GM12878 (cell line): ENCODE data around the gene RXFP3. TPM values are rescaled to one million over a fixed set of nuclear protein-coding genes. Genes with fewer than 3 reads are reported as not detected.

ENCODE experiments used
- ATAC-seq: fragments of 200-7000 bp; cut with Tn5 transposase; 3 replicates; pipeline ENCODE4 v1.9.1; 2020; ENCODE audit warnings: mild to moderate bottlenecking, moderate library complexity
- BruUV-seq: library from RNA; stranded (reverse); fragments of 400-500 nt; replicated peaks from 2 replicates; lab custom pipeline; 2021; lab: Mats Ljungman, UMichigan
- CTCF ChIA-PET: fragments of 300-600 bp; sonication (Branson Sonifier 250); formaldehyde crosslinking; extraction: SDS; loops from one replicate; lab custom pipeline; 2021; ENCODE audit warnings: inconsistent platforms; lab: Yijun Ruan, JAX
- POLR2A ChIA-PET: fragments of 350-600 bp; formaldehyde crosslinking; extraction: SDS; loops from one replicate; lab custom pipeline; 2021; ENCODE audit warnings: inconsistent platforms; lab: Charles Lee
- RAD21 ChIA-PET: fragments of 300-600 bp; sonication (Branson Sonifier 250); formaldehyde crosslinking; loops from one replicate; lab custom pipeline; 2023; ENCODE audit warnings: antibody characterized with exemption; ENCODE audit not compliant: unreplicated experiment; lab: Charles Lee
- SMC1A ChIA-PET: fragments of 300-600 bp; sonication (Branson Sonifier 250); formaldehyde crosslinking; loops from one replicate; lab custom pipeline; 2023; ENCODE audit not compliant: unreplicated experiment, uncharacterized antibody; lab: Charles Lee
- DNase-seq: peaks from one replicate; pipeline ENCODE4 v3.0.0-alpha.2; 2011; ENCODE audit warnings: low read depth, low spot score
- FAIRE-seq: peaks from 3 replicates; lab custom pipeline; 2011; peaks lifted over from hg19 to GRCh38; lab: Jason Lieb, UNC
- H2AFZ ChIP-seq: 2 replicates; pipeline ENCODE4 v1.6.0; 2011; ENCODE audit warnings: low read depth, low read length, control low read depth; ENCODE audit not compliant: control insufficient read depth
- H3K27ac ChIP-seq: 2 replicates; pipeline ENCODE4 v1.5.1; 2011; ENCODE audit warnings: control low read depth; ENCODE audit not compliant: control insufficient read depth, insufficient read depth
- H3K27me3 ChIP-seq, 2 experiments: replicated peaks in 1 of 2; 2 replicates each; pipeline versions ENCODE4 v1.6.0 to v1.6.1; 2011; ENCODE audit warnings: low read length in 1 of 2; ENCODE audit not compliant: control insufficient read depth in 2 of 2, insufficient read depth in 2 of 2
- H3K36me3 ChIP-seq, 2 experiments: 2 replicates each; pipeline ENCODE4 v1.5.1; 2011; ENCODE audit warnings: low read length in 1 of 2; ENCODE audit not compliant: control insufficient read depth in 2 of 2, insufficient read depth in 2 of 2
- H3K4me1 ChIP-seq: 2 replicates; pipeline ENCODE4 v1.6.1; 2011; ENCODE audit warnings: mild to moderate bottlenecking, low read length, moderate library complexity, mixed read lengths; ENCODE audit not compliant: control insufficient read depth, insufficient read depth
- H3K4me2 ChIP-seq: 2 replicates; pipeline ENCODE4 v1.6.0; 2011; ENCODE audit warnings: control low read depth; ENCODE audit not compliant: control insufficient read depth, insufficient read depth
- H3K4me3 ChIP-seq: fragments of 200-600 bp; sonication (generic); 2 replicates; pipeline ENCODE4 v1.5.1; 2016
- H3K79me2 ChIP-seq: 2 replicates; pipeline ENCODE4 v1.6.0; 2011; ENCODE audit warnings: low read length; ENCODE audit not compliant: control insufficient read depth, insufficient read depth
- H3K9ac ChIP-seq: 2 replicates; pipeline ENCODE4 v1.8.0; 2011; ENCODE audit warnings: low read length, control low read depth, mixed read lengths; ENCODE audit not compliant: control insufficient read depth, insufficient read depth
- H3K9me3 ChIP-seq: replicated peaks from 3 replicates; pipeline ENCODE4 v1.5.1; 2011; ENCODE audit warnings: mild to moderate bottlenecking, low read length; ENCODE audit not compliant: control insufficient read depth, insufficient read depth
- H4K20me1 ChIP-seq: 2 replicates; pipeline ENCODE4 v1.6.0; 2011; ENCODE audit not compliant: control insufficient read depth, insufficient read depth
- CHD4 ChIP-seq: fragments of 200-600 bp; sonication (generic); IDR thresholded peaks from 2 replicates; pipeline ENCODE4 v1.6.1; 2016; ENCODE audit warnings: mild to moderate bottlenecking
- FOS ChIP-seq: IDR thresholded peaks from 3 replicates; pipeline ENCODE4 v1.6.1; 2011; ENCODE audit warnings: borderline replicate concordance; ENCODE audit not compliant: insufficient read length; ENCODE audit errors: extremely low read depth
- JUNB ChIP-seq: IDR thresholded peaks from 2 replicates; pipeline ENCODE4 v1.6.1; 2016; ENCODE audit warnings: antibody characterized with exemption, mild to moderate bottlenecking
- NFXL1 ChIP-seq: fragments of 450-650 bp; IDR thresholded peaks from 2 replicates; pipeline ENCODE4 v1.6.1; 2017; ENCODE audit warnings: antibody characterized with exemption, mild to moderate bottlenecking, borderline replicate concordance
- PRDM15 ChIP-seq: fragments of 450-650 bp; formaldehyde crosslinking; IDR thresholded peaks from 2 replicates; pipeline ENCODE4 v1.4.0; 2020; ENCODE audit warnings: mild to moderate bottlenecking, moderate library complexity
- RB1 ChIP-seq: fragments of 450-650 bp; formaldehyde crosslinking; IDR thresholded peaks from 2 replicates; pipeline ENCODE4 v1.6.1; 2017; ENCODE audit warnings: mild to moderate bottlenecking, borderline replicate concordance
- RCOR1 ChIP-seq: conservative IDR thresholded peaks from 2 replicates; pipeline ENCODE4 v1.6.1; 2012; ENCODE audit warnings: low read depth, low read length, improper control_type of control experiment
- SUPT20H ChIP-seq: IDR thresholded peaks from 2 replicates; pipeline ENCODE4 v1.6.1; 2011; ENCODE audit warnings: low read depth, mild to moderate bottlenecking, low read length, moderate library complexity, borderline replicate concordance; ENCODE audit not compliant: control insufficient read depth
- TCF7 ChIP-seq: IDR thresholded peaks from 2 replicates; pipeline ENCODE4 v1.6.1; 2014; ENCODE audit warnings: antibody characterized with exemption, borderline replicate concordance
- WGBS: methylation state at CpG from one replicate; pipeline ENCODE4 v1.1.6; 2016; ENCODE audit warnings: low lambda C conversion rate; ENCODE audit not compliant: insufficient replicate concordance, insufficient coverage; ENCODE audit errors: missing lambda C conversion rate; 5-methylcytosine and 5-hydroxymethylcytosine counted together
- in situ Hi-C: fragments of 300-500 bp; cut with MboI; formaldehyde crosslinking; loops from 9 replicates; pipeline ENCODE4 v1.14.3; 2018; ENCODE audit warnings: mixed read lengths
- intact Hi-C: fragments of 100-400 bp; cut with micrococcal nuclease; formaldehyde crosslinking; loops from one replicate; pipeline ENCODE4 v1.14.2; 2022; ENCODE audit not compliant: unreplicated experiment
- polyA plus RNA-seq, 11 experiments: library from polyadenylated mRNA; depleted of rRNA in 4 of 11; unstranded in 6 of 11; stranded (reverse) in 5 of 11; fragments of >200 nt; fragmentation: Nextera tagmentation in 4 of 11; fragmentation: Illumina TruSeq in 1 of 11; extraction: Ambion mirVana in 4 of 11; extraction: Trizol in 1 of 11; gene quantifications; 1 replicate in 1 of 11; 2 replicates in 10 of 11; pipeline versions ENCODE4 v1.2.1 to v1.2.3, GENCODE V29; 2011 to 2016; ENCODE audit warnings: inconsistent platforms in 2 of 11, missing spikeins in 2 of 11, low read depth in 1 of 11
- total RNA-seq, 4 experiments: library from RNA; depleted of rRNA in 3 of 4; stranded (reverse); fragments of >200 nt in 3 of 4; fragmentation: Illumina TruSeq in 1 of 4; extraction: Trizol in 1 of 4; gene quantifications; 2 replicates each; pipeline versions ENCODE4 v1.2.1 to v1.2.3, GENCODE V29; 2013 to 2021

RXFP3 gene
- total and polyA plus RNA-seq, 10 of the 15 experiments (the other 5 are each of a cell fraction or from before 2014, with no cell fraction given), result 0.03 to 0.06 TPM; not detected in 8

DNA sequence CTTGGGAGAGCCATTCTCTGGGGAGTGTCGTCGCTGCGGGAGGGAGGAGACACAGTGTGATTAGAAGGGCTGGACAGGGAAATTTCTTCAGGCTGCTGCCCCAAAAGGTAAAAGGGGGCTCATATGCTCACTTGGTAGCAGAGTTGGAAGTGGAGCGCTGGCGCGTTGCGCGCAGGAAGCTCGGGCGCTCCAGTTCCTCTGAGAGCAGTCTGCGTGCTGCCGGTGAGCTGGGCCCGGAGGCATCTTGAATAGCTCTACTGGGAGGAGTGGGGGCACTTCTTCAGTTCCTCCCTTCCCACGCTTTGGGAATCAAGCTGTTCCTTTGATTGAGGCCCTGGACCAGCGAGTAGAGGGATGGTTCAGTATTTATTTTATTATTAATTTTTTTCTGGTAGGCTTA lies 2.7 kb downstream of the RXFP3 start:
- TF ChIP-seq TCF7 (no peak), RB1 (no peak), CHD4 (no peak), JUNB (no peak), SUPT20H (no peak), PRDM15 (CRISPR knock-in tag) (no peak), RCOR1 (no peak), FOS (no peak), NFXL1 (no peak)
- Histone ChIP-seq H2AFZ (no peak overlapping the region), H3K27ac (no peak overlapping the region), H3K4me1 (peaks cover 5% of the 10 kb centered on the region), H3K9me3 (no peaks in the 10 kb centered on the region; the same call in 2 of the 3 replicates), H4K20me1 (no peaks in the 10 kb centered on the region), H3K27me3 (no peaks in the 10 kb centered on the region; a peak in 1 of 4 replicates), H3K4me2 (no peak overlapping the region), H3K4me3 (no peak overlapping the region), H3K36me3 (no peaks in the 10 kb centered on the region), H3K9ac (no peak overlapping the region), H3K79me2 (no peaks in the 10 kb centered on the region)
- ChIA-PET POLR2A (no interaction called here), SMC1A (interaction anchor here (1.2 kb wide), 2 partner anchors 31 to 293 kb away, joined by 3 read pairs; no protein-coding TSS in a partner anchor), RAD21 (interaction anchor here (0.8 to 1.2 kb wide), 2 partner anchors 31 to 501 kb away, joined by 3 read pairs; no protein-coding TSS in a partner anchor), CTCF (no interaction called here)
- in situ Hi-C loops, result no loop called here
- ATAC-seq (no peak), DNase-seq (no peak), FAIRE-seq (no peak)
- intact Hi-C loops, result no loop called here
- 45% methylated on average over 11 of the region's 15 CpGs for WGBS
- no TSS peak for BruUV-seq
